NOMO-1 (cell line): ENCODE measurements around the gene NCAPG2.
"Not testable (repeated sequence)": the region's sequence is repeated elsewhere in the genome, so short reads cannot be mapped to it uniquely, and the experiment has no call there.

ENCODE experiments used
- DNase-seq, 2 experiments: peaks; one replicate each; lab custom pipeline; 2025; ENCODE audit not compliant: unreplicated experiment in 2 of 2; lab: John Stamatoyannopoulos, UW

Gene NCAPG2

GRCh38 chr7:158706710-158707590 lies 2.3 kb upstream of the NCAPG2 start:
- no peak for DNase-seq

GRCh38 chr7:158706273-158706704 lies 1.7 kb upstream of the NCAPG2 start:
- no peak for DNase-seq

GRCh38 chr7:158705234-158705850 lies 738 bp upstream of the NCAPG2 start:
- DNase-seq, result no peak

- not testable (repeated sequence) for DNase-seq
Measured at GRCh38 chr7:158703679-158704523, 703 bp downstream of the NCAPG2 start.

- peak in 1 of 2 experiments; percentile 7 for DNase-seq
Measured at GRCh38 chr7:158702944-158703343, 1.7 kb downstream of the NCAPG2 start.

- no peak for DNase-seq
Measured at GRCh38 chr7:158702196-158702595, 2.4 kb downstream of the NCAPG2 start.

GRCh38 chr7:158700008-158700407 lies 4.6 kb downstream of the NCAPG2 start:
- DNase-seq, result no peak

GRCh38 chr7:158699341-158699740 lies 5.3 kb downstream of the NCAPG2 start:
- DNase-seq, result no peak

GRCh38 chr7:158698657-158699195 lies 5.9 kb downstream of the NCAPG2 start:
- no peak for DNase-seq

GRCh38 chr7:158697597-158697996 lies 7.0 kb downstream of the NCAPG2 start:
- DNase-seq, result not testable (repeated sequence)

GRCh38 chr7:158695726-158696452 lies 8.7 kb downstream of the NCAPG2 start:
- DNase-seq, result peak; percentile 58 to 81

- no peak for DNase-seq
Measured at GRCh38 chr7:158695056-158695455, 9.5 kb downstream of the NCAPG2 start.

- DNase-seq, result no peak
Measured at GRCh38 chr7:158694650-158695049, 10.0 kb downstream of the NCAPG2 start.

GRCh38 chr7:158689488-158689887 lies 15.1 kb downstream of the NCAPG2 start:
- no peak for DNase-seq

- DNase-seq, result no peak
Measured at GRCh38 chr7:158687406-158687805, 17.2 kb downstream of the NCAPG2 start.

GRCh38 chr7:158685693-158686092 lies 18.9 kb downstream of the NCAPG2 start:
- DNase-seq, result no peak

GRCh38 chr7:158684329-158684728 lies 20.3 kb downstream of the NCAPG2 start:
- DNase-seq, result no peak

- DNase-seq, result no peak
Measured at GRCh38 chr7:158683541-158683940, 21.1 kb downstream of the NCAPG2 start.

- DNase-seq, result no peak
Measured at GRCh38 chr7:158682456-158682855, 22.1 kb downstream of the NCAPG2 start.

GRCh38 chr7:158680754-158681153 lies 23.9 kb downstream of the NCAPG2 start:
- DNase-seq, result no peak
